Activated CD4-positive, alpha-beta T cell treated with anti-CD3 and anti-CD28 coated beads, Interleukin-2, amount 50 U/mL, for 24 hours (primary cell): ENCODE measurements around the gene FRZB.
"Not testable (repeated sequence)": the region's sequence is repeated elsewhere in the genome, so short reads cannot be mapped to it uniquely, and the experiment has no call there.

Experiments
- DNase-seq, 2 donors: peaks; one replicate each; pipeline ENCODE4 v3.0.0-alpha.2; 2020; ENCODE audit warnings: low read depth in 1 of 2, low spot score in 1 of 2

FRZB gene

DNA sequence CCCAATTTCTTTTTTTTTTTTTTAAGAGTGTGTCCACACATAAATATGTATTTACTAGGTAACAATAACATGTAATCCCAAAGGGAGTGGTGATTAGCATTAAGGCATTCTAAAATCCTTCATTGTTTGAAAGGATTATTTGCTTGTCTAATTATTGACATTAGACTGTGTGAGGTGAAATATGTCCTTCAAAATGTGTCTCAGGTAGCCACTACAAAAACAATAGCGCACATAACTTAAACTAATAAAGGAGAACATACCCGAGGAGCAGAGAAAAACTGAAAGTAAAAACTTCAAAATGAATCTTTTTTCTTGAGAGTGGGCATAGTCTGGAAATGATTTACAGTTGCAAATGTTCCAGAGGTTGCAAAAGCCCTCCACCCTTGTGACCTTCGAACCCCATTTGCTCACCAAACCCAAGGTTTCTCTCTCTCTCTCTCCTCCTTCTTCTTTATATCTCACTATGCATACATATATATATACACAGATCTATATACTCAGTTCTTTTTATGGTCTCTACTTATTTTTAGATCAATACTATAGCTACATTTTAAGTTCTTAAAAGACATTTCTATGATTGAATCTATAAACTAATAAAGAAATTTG lies 24.4 kb upstream of the FRZB start:
- DNase-seq: no peak

GRCh38 chr2:182890305-182890704 lies 23.9 kb upstream of the FRZB start:
- DNase-seq: no peak

DNA sequence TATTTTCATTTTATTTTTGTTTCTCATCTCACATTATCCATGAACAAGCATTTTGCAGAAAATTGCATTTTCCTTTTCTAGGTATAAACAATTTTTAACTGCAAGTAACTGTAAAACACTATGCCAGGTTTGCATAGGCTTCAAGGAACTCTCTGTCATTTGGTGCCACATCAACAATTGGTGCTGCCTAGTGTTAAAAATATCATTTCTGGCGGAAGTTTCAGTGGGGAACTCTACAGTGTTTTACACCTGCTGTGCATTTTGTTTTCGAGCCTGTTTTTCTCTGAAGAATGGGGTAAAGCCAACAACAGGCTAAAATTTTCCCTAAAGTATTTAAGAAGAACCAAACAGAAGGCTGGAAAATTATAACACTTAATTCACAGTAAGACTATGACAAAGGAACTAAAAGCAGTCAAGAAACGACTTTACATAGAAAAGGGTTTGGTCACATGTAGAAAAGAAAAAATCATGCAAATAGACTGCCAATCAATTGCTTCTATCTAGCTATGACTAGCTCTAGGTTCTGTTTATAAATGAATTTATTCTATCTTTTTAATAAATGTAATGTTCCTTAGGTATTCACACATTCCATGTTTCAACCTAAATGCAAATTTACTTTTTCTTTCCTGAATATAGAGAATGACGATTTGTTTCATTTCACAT lies 21.4 kb upstream of the FRZB start:
- no peak for DNase-seq

DNA sequence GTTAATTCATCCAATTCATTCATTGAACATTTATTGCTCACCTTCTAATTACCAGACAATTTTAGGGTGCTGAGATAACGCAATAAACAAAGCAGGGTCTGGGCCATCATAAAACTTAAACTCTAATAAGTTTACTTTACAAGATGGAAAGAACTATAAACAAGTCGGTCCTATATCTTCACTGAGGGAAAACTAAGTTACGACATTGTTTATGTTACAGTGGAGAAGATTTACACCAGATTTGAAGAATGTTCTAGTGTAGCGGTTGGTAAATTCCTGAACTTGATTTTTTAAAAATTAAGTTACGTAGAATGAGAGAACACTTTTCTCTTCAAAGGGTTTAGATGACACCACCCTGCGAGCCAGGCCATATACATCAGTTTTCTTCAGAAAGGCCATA lies 20.7 kb upstream of the FRZB start:
- no peak for DNase-seq

DNA sequence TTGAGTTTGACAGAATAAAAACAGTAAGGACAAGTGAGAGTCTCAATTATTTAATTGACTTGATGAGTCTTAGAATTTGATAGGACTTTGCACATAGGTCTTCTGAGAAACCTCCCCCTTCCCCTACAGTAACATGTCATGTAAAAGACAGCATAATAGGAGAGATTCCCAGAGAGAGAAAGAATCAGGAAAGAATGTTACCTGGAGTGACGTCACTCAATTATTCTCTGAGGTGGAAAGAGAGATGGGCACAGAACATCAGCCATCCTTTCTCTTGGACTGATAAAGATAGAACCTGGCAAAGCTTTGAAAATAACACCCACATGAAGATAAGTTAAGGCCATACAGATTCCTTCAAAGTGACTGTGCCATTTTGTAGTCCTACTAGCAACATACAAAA lies 19.3 kb upstream of the FRZB start:
- DNase-seq: no peak

- DNase-seq: no peak
Measured at GRCh38 chr2:182883451-182883850, 17.0 kb upstream of the FRZB start.

GRCh38 chr2:182880100-182880499 lies 13.7 kb upstream of the FRZB start:
- not testable (repeated sequence) for DNase-seq

GRCh38 chr2:182876653-182877052 lies 10.2 kb upstream of the FRZB start:
- DNase-seq: not testable (repeated sequence)

GRCh38 chr2:182870227-182870626 lies 3.8 kb upstream of the FRZB start:
- DNase-seq: no peak

DNA sequence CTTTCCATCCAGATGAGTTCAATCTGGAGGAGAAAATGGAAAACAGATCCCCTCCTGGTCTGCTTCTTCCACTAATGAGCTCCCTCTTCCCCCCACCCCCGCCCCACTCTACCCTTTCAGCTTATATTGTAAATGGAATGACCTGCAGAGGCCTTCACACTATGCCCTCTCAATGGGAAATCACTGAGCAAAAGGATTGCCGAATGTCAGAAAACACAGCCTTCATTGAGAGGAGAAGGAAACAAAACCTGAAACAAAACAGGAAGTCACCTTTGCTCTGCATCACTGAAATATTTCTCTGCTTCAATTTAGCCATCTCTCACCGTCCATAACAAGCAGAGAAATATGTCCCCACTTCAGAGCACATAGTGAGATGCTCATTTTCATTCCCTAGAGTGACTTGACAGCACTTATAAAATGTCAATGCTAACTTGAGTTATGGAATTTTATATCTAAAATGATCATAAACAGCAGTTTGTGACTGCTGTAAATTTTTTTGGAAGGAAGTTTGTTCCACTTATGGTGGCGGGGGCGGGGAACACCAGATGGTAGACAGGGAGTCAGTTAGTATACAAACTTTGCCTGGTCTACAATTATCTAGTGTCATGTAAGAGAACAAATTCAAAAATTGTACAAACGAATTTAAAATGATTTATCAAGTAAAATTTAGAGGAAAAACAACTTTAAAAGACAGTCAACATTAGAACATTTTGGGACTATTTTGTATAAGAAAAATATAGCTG lies 1.8 kb upstream of the FRZB start:
- no peak for DNase-seq

- no peak for DNase-seq
Measured at GRCh38 chr2:182867426-182868053, 1.1 kb upstream of the FRZB start.

GRCh38 chr2:182866095-182866460 lies 359 bp downstream of the FRZB start:
- no peak for DNase-seq

DNA sequence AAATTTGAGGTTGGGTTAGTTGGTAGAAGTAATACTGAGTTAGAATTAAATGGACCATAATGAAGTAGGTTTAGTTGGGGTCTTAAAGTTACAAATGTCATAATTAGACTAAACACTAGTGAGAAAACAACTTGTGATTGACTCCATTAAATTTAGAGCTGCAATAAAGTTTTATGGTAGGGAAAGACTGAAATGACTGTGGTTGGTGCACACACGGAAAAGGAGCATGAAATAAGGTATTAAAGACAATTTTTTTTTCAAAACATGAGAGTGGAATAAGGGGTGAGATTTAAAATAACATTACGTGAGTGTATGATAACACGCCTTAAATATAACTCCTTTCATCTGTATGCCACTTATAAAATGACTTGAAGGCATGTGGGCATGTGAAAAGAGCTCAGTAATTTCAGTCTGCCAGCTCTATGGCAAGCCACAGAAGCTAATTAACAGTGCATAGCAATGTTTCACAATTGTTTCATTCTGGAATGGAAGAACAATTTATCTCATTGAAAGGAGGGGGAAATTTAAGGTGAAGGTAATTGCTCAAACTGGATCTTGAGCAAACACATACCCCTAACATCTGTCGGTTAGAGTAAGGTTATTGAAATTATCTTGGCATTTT lies 1.4 kb downstream of the FRZB start:
- no peak for DNase-seq

GRCh38 chr2:182863642-182864041 lies 2.8 kb downstream of the FRZB start:
- DNase-seq: no peak

- no peak for DNase-seq
Measured at GRCh38 chr2:182862091-182862490, 4.3 kb downstream of the FRZB start.

DNA sequence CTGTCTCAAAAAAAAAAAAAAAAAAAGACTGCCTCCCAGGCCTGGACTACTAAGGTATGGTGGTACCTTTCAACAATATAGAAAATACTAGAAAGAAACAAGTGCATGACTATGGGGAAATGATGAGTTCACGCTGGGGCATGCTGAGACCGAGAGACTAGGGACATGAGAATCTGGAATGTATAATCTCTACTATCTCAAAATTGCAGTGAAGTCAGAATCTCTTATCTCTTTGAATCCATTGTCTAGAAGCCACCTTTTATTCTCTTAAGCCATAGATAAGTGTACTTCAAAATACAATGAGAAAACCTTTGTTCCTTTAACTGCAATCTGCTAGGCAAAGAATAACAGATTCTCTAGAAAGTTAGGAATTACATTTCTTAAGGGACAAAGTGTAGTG lies 5.6 kb downstream of the FRZB start:
- no peak for DNase-seq

- no peak for DNase-seq
Measured at GRCh38 chr2:182858671-182859070, 7.8 kb downstream of the FRZB start.

- no peak for DNase-seq
Measured at GRCh38 chr2:182855376-182855775, 11.1 kb downstream of the FRZB start.

DNA sequence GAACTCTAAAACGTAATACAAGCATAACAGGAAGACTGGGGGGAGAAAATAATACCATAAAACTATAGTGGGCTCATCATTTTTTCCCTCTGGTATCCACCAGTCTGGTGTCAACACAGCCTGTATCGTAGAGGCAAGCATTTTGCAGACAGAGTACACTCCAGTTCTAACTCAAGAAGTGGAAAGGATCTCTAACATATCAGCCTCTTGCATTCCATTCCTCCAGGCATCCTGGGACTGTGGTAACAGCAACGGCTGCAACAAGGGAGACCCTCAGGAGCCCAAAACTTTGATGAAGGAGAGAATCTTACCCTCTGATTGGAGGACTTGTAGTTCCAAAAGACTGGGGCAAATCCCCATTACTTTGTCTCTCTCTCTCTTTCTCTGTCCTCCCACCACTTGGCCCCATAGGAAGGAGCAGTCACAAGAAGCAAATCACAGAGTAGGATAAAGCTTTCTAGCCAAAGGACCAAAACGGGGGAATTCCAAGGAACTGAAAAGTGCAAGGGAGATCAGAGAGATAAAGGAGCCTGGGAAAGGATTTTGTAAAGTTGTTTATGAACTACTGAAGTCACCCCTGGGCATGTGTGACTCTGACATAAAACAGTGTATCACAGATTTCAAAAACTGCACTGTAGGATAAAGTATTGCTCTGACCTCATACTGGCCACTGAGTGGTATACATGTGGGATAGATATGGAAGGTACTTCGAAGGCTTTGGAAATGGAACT lies 11.9 kb downstream of the FRZB start:
- no peak for DNase-seq

DNA sequence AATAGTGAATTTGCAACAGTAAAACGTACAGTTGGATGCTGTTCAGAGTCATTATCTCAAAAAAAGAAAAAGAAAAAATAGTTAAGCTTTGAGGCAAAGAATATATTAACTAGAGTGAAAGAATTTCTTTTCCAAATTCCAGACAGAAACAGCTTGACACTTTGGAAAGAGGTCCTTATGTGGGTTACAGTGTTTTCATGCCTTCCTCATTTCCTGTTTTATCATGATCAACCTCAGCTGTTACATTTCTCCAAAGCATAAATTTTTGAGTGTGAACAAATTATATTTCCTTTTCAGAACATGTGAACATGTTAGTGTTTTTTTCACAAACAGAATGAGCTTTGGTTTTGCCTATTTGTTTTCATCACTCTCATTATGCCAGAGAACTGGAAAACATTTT lies 13.6 kb downstream of the FRZB start:
- no peak for DNase-seq

- DNase-seq: no peak
Measured at GRCh38 chr2:182852090-182852489, 14.3 kb downstream of the FRZB start.
